K562 treated with DMSO at 1 percent for 48 hours (cell line): Measurements from ENCODE around the gene CENPQ. TPM values are rescaled to one million over a fixed set of nuclear protein-coding genes. Genes with fewer than 3 reads are reported as not detected.

Source experiments
- total RNA-seq: library from RNA; unstranded; fragments of 300-600 nt; gene quantifications from 2 replicates; pipeline ENCODE4 v1.2.3, GENCODE V29; 2022; ENCODE audit warnings: low replicate concordance; ENCODE audit errors: extremely low read depth

Gene CENPQ, protein sequence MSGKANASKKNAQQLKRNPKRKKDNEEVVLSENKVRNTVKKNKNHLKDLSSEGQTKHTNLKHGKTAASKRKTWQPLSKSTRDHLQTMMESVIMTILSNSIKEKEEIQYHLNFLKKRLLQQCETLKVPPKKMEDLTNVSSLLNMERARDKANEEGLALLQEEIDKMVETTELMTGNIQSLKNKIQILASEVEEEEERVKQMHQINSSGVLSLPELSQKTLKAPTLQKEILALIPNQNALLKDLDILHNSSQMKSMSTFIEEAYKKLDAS
- not detected in 2 replicates for total RNA-seq

DNA sequence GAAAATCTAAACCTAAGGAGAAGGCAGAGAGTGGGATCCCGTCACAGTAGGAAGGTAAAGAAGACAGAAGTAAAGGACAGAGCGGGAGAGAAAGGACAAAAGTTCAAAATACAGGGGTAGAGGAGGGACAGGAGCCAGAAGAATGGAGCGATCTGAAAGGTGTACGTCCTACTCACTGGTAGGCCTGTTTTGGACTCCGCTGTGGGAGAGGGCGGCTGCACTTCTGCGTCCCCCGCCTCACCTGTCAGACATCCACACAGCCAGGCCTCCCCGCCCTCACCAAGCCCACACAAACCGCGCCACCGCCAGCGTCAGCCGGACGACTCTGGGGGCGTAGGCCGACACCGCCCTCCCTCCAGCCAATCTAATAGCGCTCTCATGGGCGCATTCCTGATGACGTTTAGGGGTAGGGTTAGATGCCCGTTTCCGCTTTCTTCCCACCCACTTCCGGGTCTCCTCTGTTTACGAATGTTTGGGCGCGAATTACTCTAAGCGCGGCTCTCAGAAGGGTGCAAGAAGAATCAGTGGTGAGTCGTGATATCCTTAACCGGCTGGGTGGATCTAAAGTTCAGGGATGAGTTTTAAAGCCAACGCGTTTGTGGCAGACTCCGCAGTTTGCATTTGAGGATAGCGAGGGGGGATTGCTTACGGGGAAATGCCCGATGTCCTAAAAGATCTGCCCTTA, at the start of gene CENPQ, which contains the start of gene MMUT:
CENPQ (plus strand) TSS at position 444 of the 685 bp plus-strand sequence. CDS start 6,807 bp downstream, outside the sequence.
MMUT (minus strand) TSS at position 327 of the 685 bp plus-strand sequence. CDS start 3,787 bp downstream, outside the sequence.

GRCh38 chr6:49499623-49500022, 36.5 kb downstream of the CENPQ start, which contains the start of gene GLYATL3:
Gene GLYATL3, plus strand, starts transcription at chr6:49499923. Its CDS starts 12,068 bp downstream, at chr6:49511991.

Other genes starting within 250 kb of the CENPQ start
- not detected in 2 replicates for gene MMUT, start 117 bp upstream of the CENPQ start, total RNA-seq
- gene GLYATL3, start 36.6 kb downstream of the CENPQ start, total RNA-seq: not detected in 2 replicates
- not detected in 2 replicates for gene C6orf141, start 87.3 kb downstream of the CENPQ start, total RNA-seq
- 346 TPM in 1 of 2 replicates, not detected in the other for gene RHAG, start 173.5 kb downstream of the CENPQ start, total RNA-seq